ENCODE measurements around the gene ZNF580. TPM values are rescaled to one million over a fixed set of nuclear protein-coding genes. Genes with fewer than 3 reads are reported as not detected.

Gene ZNF580
- total RNA-seq, 1 experiment from 2014 or later = 38.5 TPM

DNA sequence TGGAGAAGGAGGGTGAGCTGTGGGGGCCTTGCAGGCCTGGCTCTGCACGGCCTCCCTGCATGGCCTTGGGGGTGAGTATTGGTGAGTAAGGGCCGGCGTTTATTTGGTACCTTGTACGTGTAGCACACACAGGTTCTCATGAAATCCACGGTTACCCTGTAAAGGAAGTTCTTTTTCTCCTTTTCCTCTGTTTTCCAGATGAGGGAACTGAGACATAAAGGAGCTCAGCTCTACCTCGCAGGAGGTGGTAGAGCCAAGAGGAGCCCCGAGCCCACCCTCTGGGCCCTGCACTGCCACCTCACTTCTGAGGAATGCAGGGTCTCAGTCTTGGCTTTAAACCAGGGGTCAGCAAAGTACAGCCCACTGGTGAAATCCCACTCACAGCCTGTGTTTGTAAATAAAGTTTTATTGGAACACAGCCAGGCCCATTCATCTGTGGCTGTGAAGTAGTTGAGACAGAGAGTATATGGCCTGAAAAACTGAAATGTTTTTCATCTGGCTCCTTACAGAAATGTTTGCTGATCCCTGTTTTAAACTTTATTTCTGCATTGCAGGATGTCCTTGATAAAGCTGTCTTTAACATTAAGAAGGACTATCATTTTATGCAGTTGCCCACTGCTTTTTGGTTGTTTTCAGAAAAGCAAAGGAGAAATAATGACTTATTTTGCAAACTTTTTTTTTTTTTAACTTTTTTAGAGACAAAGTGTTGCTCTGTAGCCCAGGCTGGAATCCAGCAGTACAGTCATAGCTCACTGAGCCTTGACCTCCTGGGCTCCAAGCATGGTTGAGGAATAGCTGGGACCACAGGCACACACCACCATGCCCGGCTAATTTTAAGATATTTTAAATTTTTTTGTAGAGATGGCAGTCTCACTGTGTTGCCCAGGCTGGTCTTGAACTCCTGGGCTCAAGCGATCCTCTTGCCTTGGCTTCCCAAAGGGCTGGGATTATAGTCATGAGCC is 40.6 kb downstream of the ZNF580 start:
- Mint-ChIP-seq H3K27me3 (ENCODE audit: insufficient read depth, unreplicated experiment) (no peaks in the 10 kb centered on the region), H3K9me3 (ENCODE audit: unreplicated experiment) (no peaks in the 10 kb centered on the region), H3K27ac (ENCODE audit: unreplicated experiment) (no peak overlapping the region), H3K4me1 (ENCODE audit: low read depth, unreplicated experiment) (peaks cover 36% of the 10 kb centered on the region), H3K4me3 (ENCODE audit: unreplicated experiment) (no peak overlapping the region), H3K36me3 (ENCODE audit: insufficient read depth, unreplicated experiment) (peaks cover 83% of the 10 kb centered on the region)
- H3K36me3 ChIP-seq (ENCODE audit: control insufficient read depth, insufficient read depth, low read length) = peaks cover 6% of the 10 kb centered on the region; the same call in 1 of the 2 replicates
- no peaks in the 10 kb centered on the region for H3K27me3 ChIP-seq (replicated peaks; ENCODE audit: control insufficient read depth, insufficient read depth, low read length)
- TF ChIP-seq, protein P1, sequence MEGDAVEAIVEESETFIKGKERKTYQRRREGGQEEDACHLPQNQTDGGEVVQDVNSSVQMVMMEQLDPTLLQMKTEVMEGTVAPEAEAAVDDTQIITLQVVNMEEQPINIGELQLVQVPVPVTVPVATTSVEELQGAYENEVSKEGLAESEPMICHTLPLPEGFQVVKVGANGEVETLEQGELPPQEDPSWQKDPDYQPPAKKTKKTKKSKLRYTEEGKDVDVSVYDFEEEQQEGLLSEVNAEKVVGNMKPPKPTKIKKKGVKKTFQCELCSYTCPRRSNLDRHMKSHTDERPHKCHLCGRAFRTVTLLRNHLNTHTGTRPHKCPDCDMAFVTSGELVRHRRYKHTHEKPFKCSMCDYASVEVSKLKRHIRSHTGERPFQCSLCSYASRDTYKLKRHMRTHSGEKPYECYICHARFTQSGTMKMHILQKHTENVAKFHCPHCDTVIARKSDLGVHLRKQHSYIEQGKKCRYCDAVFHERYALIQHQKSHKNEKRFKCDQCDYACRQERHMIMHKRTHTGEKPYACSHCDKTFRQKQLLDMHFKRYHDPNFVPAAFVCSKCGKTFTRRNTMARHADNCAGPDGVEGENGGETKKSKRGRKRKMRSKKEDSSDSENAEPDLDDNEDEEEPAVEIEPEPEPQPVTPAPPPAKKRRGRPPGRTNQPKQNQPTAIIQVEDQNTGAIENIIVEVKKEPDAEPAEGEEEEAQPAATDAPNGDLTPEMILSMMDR (IDR thresholded peaks at IDR 0.05; ENCODE audit: insufficient read depth in 1 of 2, low read depth in 1 of 2, low read length in 1 of 2, severe bottlenecking in 1 of 2, unreplicated experiment in 1 of 2) = no peak
- no peak for DNase-seq
- CTCF ChIA-PET = no interaction called here
- peaks cover 38% of the 10 kb centered on the region for H3K4me1 ChIP-seq
- BruUV-seq (replicated peaks) = no TSS peak
- no peaks in the 10 kb centered on the region for H3K9me3 ChIP-seq
- no peak overlapping the region for H3K4me3 ChIP-seq (ENCODE audit: low read depth, low read length)
- intact Hi-C loops (cut with micrococcal nuclease; ENCODE audit: unreplicated experiment) = no loop called here
- POLR2A ChIA-PET = no interaction called here

GRCh38 chr19:55683449-55684261 is 42.9 kb downstream of the ZNF580 start:
- TF ChIP-seq, protein P1 (IDR thresholded peaks at IDR 0.05; ENCODE audit: insufficient read depth in 1 of 2, low read depth in 1 of 2, low read length in 1 of 2, severe bottlenecking in 1 of 2, unreplicated experiment in 1 of 2) = no peak
- H3K9me3 Mint-ChIP-seq (ENCODE audit: unreplicated experiment) = no peaks in the 10 kb centered on the region
- Histone ChIP-seq H3K4me3 (ENCODE audit: low read depth, low read length) (peak overlapping the region; percentile 5; the same call in 1 of the 2 replicates), H3K9me3 (no peaks in the 10 kb centered on the region), H3K36me3 (ENCODE audit: control insufficient read depth, insufficient read depth, low read length) (peaks cover 8% of the 10 kb centered on the region; the same call in 1 of the 2 replicates), H3K27me3 (replicated peaks; ENCODE audit: control insufficient read depth, insufficient read depth, low read length) (no peaks in the 10 kb centered on the region), H3K4me1 (peaks cover 49% of the 10 kb centered on the region)
- H3K36me3 Mint-ChIP-seq (ENCODE audit: insufficient read depth, unreplicated experiment) = peaks cover 83% of the 10 kb centered on the region
- peak overlapping the region; percentile 94 for H3K27ac Mint-ChIP-seq (ENCODE audit: unreplicated experiment)
- BruUV-seq (replicated peaks) = TSS peak; percentile 89
- CTCF ChIA-PET = interaction anchor here (0.8 to 1.7 kb wide), 4 partner anchors 12 to 650 kb away, joined by 3 to 8 read pairs (median 6); no protein-coding TSS in a partner anchor
- POLR2A ChIA-PET = interaction anchor here (0.9 to 1.4 kb wide), 3 partner anchors 18 to 207 kb away, joined by 3 to 17 read pairs (median 4); partner anchors contain the start of genes U2AF2 and ZNF628
- DNase-seq = peak; percentile 69 to 79
- no peaks in the 10 kb centered on the region for H3K27me3 Mint-ChIP-seq (ENCODE audit: insufficient read depth, unreplicated experiment)
- peak overlapping the region; percentile 71 for H3K4me3 Mint-ChIP-seq (ENCODE audit: unreplicated experiment)
- H3K4me1 Mint-ChIP-seq (ENCODE audit: low read depth, unreplicated experiment) = peaks cover 39% of the 10 kb centered on the region
- intact Hi-C loops (cut with micrococcal nuclease; ENCODE audit: unreplicated experiment) = loop anchor here (1.0 kb wide), 1 partner anchor 19 kb away; no protein-coding TSS in a partner anchor

Measured in Caco-2 (cell line).